ENCODE measurements around the gene CAMK2D.

DNA sequence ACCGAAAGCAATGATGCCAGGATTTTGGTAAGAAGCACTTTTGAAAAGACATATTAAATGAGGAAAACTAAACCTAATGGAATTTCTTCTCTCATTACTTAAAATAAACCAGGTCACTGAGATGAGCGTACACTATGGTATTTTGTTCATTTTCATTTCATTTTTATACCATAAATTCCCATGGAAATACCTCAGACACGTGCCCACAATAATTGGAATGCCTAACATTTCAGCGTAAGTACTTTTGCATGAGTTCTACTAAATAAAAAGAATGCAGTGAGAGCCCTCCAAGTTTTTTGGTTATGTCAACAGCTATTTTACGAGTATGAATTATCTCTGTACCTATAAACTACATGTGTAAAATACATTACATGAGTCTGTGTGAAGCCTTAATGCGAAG is 3.2 kb downstream of the CAMK2D start:
- TF ChIP-seq, protein P1, sequence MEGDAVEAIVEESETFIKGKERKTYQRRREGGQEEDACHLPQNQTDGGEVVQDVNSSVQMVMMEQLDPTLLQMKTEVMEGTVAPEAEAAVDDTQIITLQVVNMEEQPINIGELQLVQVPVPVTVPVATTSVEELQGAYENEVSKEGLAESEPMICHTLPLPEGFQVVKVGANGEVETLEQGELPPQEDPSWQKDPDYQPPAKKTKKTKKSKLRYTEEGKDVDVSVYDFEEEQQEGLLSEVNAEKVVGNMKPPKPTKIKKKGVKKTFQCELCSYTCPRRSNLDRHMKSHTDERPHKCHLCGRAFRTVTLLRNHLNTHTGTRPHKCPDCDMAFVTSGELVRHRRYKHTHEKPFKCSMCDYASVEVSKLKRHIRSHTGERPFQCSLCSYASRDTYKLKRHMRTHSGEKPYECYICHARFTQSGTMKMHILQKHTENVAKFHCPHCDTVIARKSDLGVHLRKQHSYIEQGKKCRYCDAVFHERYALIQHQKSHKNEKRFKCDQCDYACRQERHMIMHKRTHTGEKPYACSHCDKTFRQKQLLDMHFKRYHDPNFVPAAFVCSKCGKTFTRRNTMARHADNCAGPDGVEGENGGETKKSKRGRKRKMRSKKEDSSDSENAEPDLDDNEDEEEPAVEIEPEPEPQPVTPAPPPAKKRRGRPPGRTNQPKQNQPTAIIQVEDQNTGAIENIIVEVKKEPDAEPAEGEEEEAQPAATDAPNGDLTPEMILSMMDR (conservative IDR thresholded peaks at IDR 0.05; ENCODE audit: low read depth, low read length): no peak
- TF ChIP-seq EZH2 (IDR thresholded peaks at IDR 0.05; ENCODE audit: borderline replicate concordance, low read depth, low read length, poor library complexity, severe bottlenecking): no peak
